H9 (cell line): Measurements from ENCODE around the gene MROH7. TPM values are rescaled to one million over a fixed set of nuclear protein-coding genes. Genes with fewer than 3 reads are reported as not detected.

Source experiments
- DNase-seq: peaks from one replicate; pipeline ENCODE4 v3.0.0-alpha.2; 2017
- H2AFZ ChIP-seq: one replicate; pipeline ENCODE4 v1.6.1; 2013; ENCODE audit warnings: mild to moderate bottlenecking, low read length, control low read depth, moderate library complexity
- H2AK5ac ChIP-seq: 2 replicates; pipeline ENCODE4 v1.6.1; 2013; ENCODE audit warnings: low read length, control low read depth, mixed read lengths; ENCODE audit not compliant: insufficient read length
- H2BK120ac ChIP-seq: one replicate; pipeline ENCODE4 v1.6.1; 2013; ENCODE audit warnings: low read depth, mild to moderate bottlenecking, low read length, control low read depth, inconsistent platforms; ENCODE audit not compliant: poor library complexity, severe bottlenecking
- H2BK12ac ChIP-seq: 2 replicates; pipeline ENCODE4 v1.6.1; 2013; ENCODE audit warnings: low read length, control low read depth, mixed read lengths, low read depth; ENCODE audit not compliant: insufficient read length
- H2BK15ac ChIP-seq: 2 replicates; pipeline ENCODE4 v1.6.1; 2013; ENCODE audit warnings: low read depth, low read length, control low read depth
- H2BK20ac ChIP-seq: one replicate; pipeline ENCODE4 v1.6.1; 2013; ENCODE audit warnings: low read depth, mild to moderate bottlenecking, low read length, control low read depth, inconsistent platforms; ENCODE audit not compliant: poor library complexity, severe bottlenecking
- H2BK5ac ChIP-seq: 2 replicates; pipeline ENCODE4 v1.6.1; 2013; ENCODE audit warnings: low read length, control low read depth, mixed read lengths; ENCODE audit not compliant: insufficient read length
- H3K14ac ChIP-seq: 2 replicates; pipeline ENCODE4 v1.6.1; 2013; ENCODE audit warnings: low read length, control low read depth; ENCODE audit not compliant: insufficient read depth
- H3K18ac ChIP-seq: 2 replicates; pipeline ENCODE4 v1.6.1; 2013; ENCODE audit warnings: low read depth, mild to moderate bottlenecking, mixed read lengths, low read length, control low read depth; ENCODE audit not compliant: insufficient read length
- H3K23ac ChIP-seq: 2 replicates; pipeline ENCODE4 v1.6.1; 2013; ENCODE audit warnings: low read length, control low read depth, mixed read lengths, low read depth; ENCODE audit not compliant: insufficient read length
- H3K23me2 ChIP-seq: 2 replicates; pipeline ENCODE4 v1.6.1; 2013; ENCODE audit warnings: low read depth, mild to moderate bottlenecking, mixed read lengths, low read length, control low read depth; ENCODE audit not compliant: insufficient read length, poor library complexity, severe bottlenecking
- H3K27ac ChIP-seq: 2 replicates; pipeline ENCODE4 v1.5.1; 2013; ENCODE audit warnings: low read length, control low read depth, mixed read lengths, low read depth; ENCODE audit not compliant: insufficient read length
- H3K27me3 ChIP-seq: 2 replicates; pipeline ENCODE4 v1.6.1; 2013; ENCODE audit warnings: low read length, control low read depth, inconsistent platforms; ENCODE audit not compliant: insufficient read depth
- H3K4ac ChIP-seq: 2 replicates; pipeline ENCODE4 v1.6.1; 2013; ENCODE audit warnings: low read depth, mild to moderate bottlenecking, control low read depth, inconsistent platforms, low read length, moderate library complexity
- H3K4me1 ChIP-seq: 2 replicates; pipeline ENCODE4 v1.6.1; 2013; ENCODE audit warnings: low read length, control low read depth, inconsistent platforms; ENCODE audit not compliant: insufficient read depth
- H3K4me2 ChIP-seq: 2 replicates; pipeline ENCODE4 v1.6.1; 2013; ENCODE audit warnings: low read length, control low read depth, mixed read lengths; ENCODE audit not compliant: insufficient read length, insufficient read depth
- H3K56ac ChIP-seq: 2 replicates; pipeline ENCODE4 v1.6.1; 2013; ENCODE audit warnings: low read depth, mild to moderate bottlenecking, mixed read lengths, low read length, control low read depth; ENCODE audit not compliant: insufficient read length
- H3K79me1 ChIP-seq: 2 replicates; pipeline ENCODE4 v1.6.1; 2013; ENCODE audit warnings: low read depth, mild to moderate bottlenecking, moderate library complexity, low read length, control low read depth, inconsistent platforms; ENCODE audit not compliant: insufficient read depth, poor library complexity, severe bottlenecking
- H3K79me2 ChIP-seq: 2 replicates; pipeline ENCODE4 v1.6.1; 2013; ENCODE audit warnings: low read length, control low read depth, inconsistent platforms; ENCODE audit not compliant: insufficient read depth
- H3K9ac ChIP-seq: 2 replicates; pipeline ENCODE4 v1.6.1; 2013; ENCODE audit warnings: low read length, control low read depth, mixed read lengths; ENCODE audit not compliant: insufficient read length; ENCODE audit errors: extremely low read depth
- H3K9me3 ChIP-seq: one replicate; pipeline ENCODE4 v1.6.1; 2013; ENCODE audit warnings: low read depth, low read length, inconsistent platforms; ENCODE audit not compliant: control insufficient read depth
- H3T11ph ChIP-seq: one replicate; pipeline ENCODE4 v1.6.1; 2013; ENCODE audit warnings: mild to moderate bottlenecking, low read length, control low read depth, inconsistent platforms
- H4K20me1 ChIP-seq: one replicate; pipeline ENCODE4 v1.6.1; 2013; ENCODE audit not compliant: control insufficient read depth, insufficient read length, insufficient read depth
- H4K5ac ChIP-seq: 2 replicates; pipeline ENCODE4 v1.6.1; 2013; ENCODE audit warnings: low read depth, mild to moderate bottlenecking, mixed read lengths, low read length, control low read depth; ENCODE audit not compliant: insufficient read length
- H4K8ac ChIP-seq: replicated peaks from 2 replicates; pipeline ENCODE4 v1.6.1; 2013; ENCODE audit warnings: low read length, control low read depth, mixed read lengths, low read depth; ENCODE audit not compliant: insufficient read length
- H4K91ac ChIP-seq: 2 replicates; pipeline ENCODE4 v1.6.1; 2013; ENCODE audit warnings: low read depth, mild to moderate bottlenecking, moderate library complexity, mixed read lengths, low read length, control low read depth; ENCODE audit not compliant: insufficient read length
- H3K27ac Mint-ChIP-seq, 3 experiments: 2 replicates in 2 of 3; 3 replicates in 1 of 3; pipeline ENCODE4 v1.8.0; 2020 to 2021; ENCODE audit warnings: mixed read lengths in 3 of 3, mild to moderate bottlenecking in 1 of 3, moderate library complexity in 1 of 3
- H3K27me3 Mint-ChIP-seq: 2 replicates; pipeline ENCODE4 v1.8.0; 2021; ENCODE audit warnings: low read depth, mild to moderate bottlenecking, moderate library complexity, mixed read lengths
- H3K36me3 Mint-ChIP-seq, 3 experiments: 2 replicates in 2 of 3; 3 replicates in 1 of 3; pipeline ENCODE4 v1.8.0; 2020 to 2021; ENCODE audit warnings: low read depth in 3 of 3, mixed read lengths in 3 of 3; ENCODE audit not compliant: insufficient read depth in 1 of 3
- H3K4me1 Mint-ChIP-seq, 2 experiments: 2 replicates each; pipeline ENCODE4 v1.8.0; 2020; ENCODE audit warnings: mixed read lengths in 2 of 2
- H3K4me3 Mint-ChIP-seq, 2 experiments: 2 replicates in 1 of 2; 3 replicates in 1 of 2; pipeline ENCODE4 v1.8.0; 2020 to 2021; ENCODE audit warnings: mild to moderate bottlenecking in 2 of 2, mixed read lengths in 2 of 2, moderate library complexity in 1 of 2
- H3K9me3 Mint-ChIP-seq, 2 experiments: 2 replicates in 1 of 2; 3 replicates in 1 of 2; pipeline ENCODE4 v1.8.0; 2020; ENCODE audit warnings: mild to moderate bottlenecking in 2 of 2, mixed read lengths in 2 of 2, moderate library complexity in 1 of 2
- WGBS: extraction: QIAGEN DNeasy Blood & Tissue Kit; methylation state at CpG from one replicate; pipeline ENCODE4 v1.1.7; 2013; ENCODE audit warnings: missing lambda C conversion rate, low lambda C conversion rate, mixed read lengths; ENCODE audit not compliant: insufficient read length; ENCODE audit errors: extremely low coverage; 5-methylcytosine and 5-hydroxymethylcytosine counted together
- total RNA-seq: library from RNA; stranded (reverse); gene quantifications from 2 replicates; pipeline ENCODE4 v1.2.1, GENCODE V29; 2021
- TF ChIP-seq, protein P1 (sequence below): fragments of 200-600 bp; sonication (generic); conservative IDR thresholded peaks from 3 replicates; pipeline ENCODE4 v1.8.0; 2021; ENCODE audit warnings: antibody characterized with exemption, mild to moderate bottlenecking

MROH7 gene
- total RNA-seq, 1 experiment from 2014 or later, result 0.09 TPM

DNA sequence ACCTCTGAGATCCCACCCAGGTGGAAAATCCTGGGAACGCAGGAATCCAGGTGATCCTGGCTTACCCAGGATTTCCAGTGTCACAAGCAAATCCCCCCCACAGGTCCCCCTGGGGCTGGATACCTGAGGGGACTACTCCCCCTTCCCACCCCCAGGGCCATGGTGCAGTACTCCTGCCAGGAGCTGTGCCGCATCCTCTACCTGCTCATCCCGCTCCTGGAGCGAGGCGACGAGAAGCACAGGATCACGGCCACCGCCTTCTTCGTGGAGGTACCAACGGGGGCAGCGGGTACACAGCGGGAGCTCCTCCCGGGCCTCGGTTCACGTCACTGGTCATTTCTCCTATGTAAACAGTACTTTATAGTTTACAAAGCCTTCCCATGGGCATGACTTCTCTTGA, 53.6 kb downstream of the MROH7 start:
- Mint-ChIP-seq H3K27me3 (peaks cover 15% of the 10 kb centered on the region), H3K9me3 (no peaks in the 10 kb centered on the region), H3K27ac (no peak overlapping the region), H3K4me3 (no peak overlapping the region), H3K4me1 (peaks cover 0 to 3% of the 10 kb centered on the region in 2 experiments; a peak in 1 of 4 replicates), H3K36me3 (no peaks in the 10 kb centered on the region)
- Histone ChIP-seq H2BK120ac (no peak overlapping the region), H3K4me2 (no peak overlapping the region), H2BK12ac (no peak overlapping the region), H4K20me1 (no peaks in the 10 kb centered on the region), H3K79me1 (no peaks in the 10 kb centered on the region), H3K27me3 (no peaks in the 10 kb centered on the region; the same call in 1 of the 2 replicates), H3K4me1 (no peaks in the 10 kb centered on the region; the same call in 1 of the 2 replicates), H3K9me3 (no peaks in the 10 kb centered on the region), H2AFZ (no peak overlapping the region), H3K79me2 (no peaks in the 10 kb centered on the region), H2BK15ac (no peak overlapping the region), H3K23me2 (no peaks in the 10 kb centered on the region), H3K4ac (no peak overlapping the region), H2AK5ac (no peak overlapping the region), H4K5ac (no peak overlapping the region), H3K56ac (no peak overlapping the region), H3K18ac (no peak overlapping the region), H2BK5ac (no peak overlapping the region), H3K27ac (no peak overlapping the region), H3K23ac (no peak overlapping the region), H3T11ph (no peak overlapping the region), H3K9ac (no peak overlapping the region), H3K14ac (no peak overlapping the region), H2BK20ac (no peak overlapping the region), H4K91ac (no peak overlapping the region), H4K8ac (no peak overlapping the region)
- DNase-seq, result peak; percentile 21
- TF ChIP-seq, protein P1, sequence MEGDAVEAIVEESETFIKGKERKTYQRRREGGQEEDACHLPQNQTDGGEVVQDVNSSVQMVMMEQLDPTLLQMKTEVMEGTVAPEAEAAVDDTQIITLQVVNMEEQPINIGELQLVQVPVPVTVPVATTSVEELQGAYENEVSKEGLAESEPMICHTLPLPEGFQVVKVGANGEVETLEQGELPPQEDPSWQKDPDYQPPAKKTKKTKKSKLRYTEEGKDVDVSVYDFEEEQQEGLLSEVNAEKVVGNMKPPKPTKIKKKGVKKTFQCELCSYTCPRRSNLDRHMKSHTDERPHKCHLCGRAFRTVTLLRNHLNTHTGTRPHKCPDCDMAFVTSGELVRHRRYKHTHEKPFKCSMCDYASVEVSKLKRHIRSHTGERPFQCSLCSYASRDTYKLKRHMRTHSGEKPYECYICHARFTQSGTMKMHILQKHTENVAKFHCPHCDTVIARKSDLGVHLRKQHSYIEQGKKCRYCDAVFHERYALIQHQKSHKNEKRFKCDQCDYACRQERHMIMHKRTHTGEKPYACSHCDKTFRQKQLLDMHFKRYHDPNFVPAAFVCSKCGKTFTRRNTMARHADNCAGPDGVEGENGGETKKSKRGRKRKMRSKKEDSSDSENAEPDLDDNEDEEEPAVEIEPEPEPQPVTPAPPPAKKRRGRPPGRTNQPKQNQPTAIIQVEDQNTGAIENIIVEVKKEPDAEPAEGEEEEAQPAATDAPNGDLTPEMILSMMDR, result no peak
- no CpG with 5 or more reads among the region's 15 CpGs for WGBS
